ENCODE data around the gene PRKAG2. TPM values are rescaled to one million over a fixed set of nuclear protein-coding genes. Genes with fewer than 3 reads are reported as not detected.
"Not testable (repeated sequence)": the region's sequence is repeated elsewhere in the genome, so short reads cannot be mapped to it uniquely, and the experiment has no call there.

Gene PRKAG2
- total RNA-seq, 1 donor from 2014 or later, result 17.9 TPM

- no peak for DNase-seq (ENCODE audit: extremely low spot score, unreplicated experiment)
- Mint-ChIP-seq H3K4me1 (ENCODE audit: unreplicated experiment) (peaks cover 6% of the 10 kb centered on the region), H3K27me3 (peaks cover 16% of the 10 kb centered on the region), H3K4me3 (no peak overlapping the region), H3K9me3 (peaks cover 7% of the 10 kb centered on the region), H3K36me3 (no peaks in the 10 kb centered on the region), H3K27ac (no peak overlapping the region)
- TF ChIP-seq, protein P1, sequence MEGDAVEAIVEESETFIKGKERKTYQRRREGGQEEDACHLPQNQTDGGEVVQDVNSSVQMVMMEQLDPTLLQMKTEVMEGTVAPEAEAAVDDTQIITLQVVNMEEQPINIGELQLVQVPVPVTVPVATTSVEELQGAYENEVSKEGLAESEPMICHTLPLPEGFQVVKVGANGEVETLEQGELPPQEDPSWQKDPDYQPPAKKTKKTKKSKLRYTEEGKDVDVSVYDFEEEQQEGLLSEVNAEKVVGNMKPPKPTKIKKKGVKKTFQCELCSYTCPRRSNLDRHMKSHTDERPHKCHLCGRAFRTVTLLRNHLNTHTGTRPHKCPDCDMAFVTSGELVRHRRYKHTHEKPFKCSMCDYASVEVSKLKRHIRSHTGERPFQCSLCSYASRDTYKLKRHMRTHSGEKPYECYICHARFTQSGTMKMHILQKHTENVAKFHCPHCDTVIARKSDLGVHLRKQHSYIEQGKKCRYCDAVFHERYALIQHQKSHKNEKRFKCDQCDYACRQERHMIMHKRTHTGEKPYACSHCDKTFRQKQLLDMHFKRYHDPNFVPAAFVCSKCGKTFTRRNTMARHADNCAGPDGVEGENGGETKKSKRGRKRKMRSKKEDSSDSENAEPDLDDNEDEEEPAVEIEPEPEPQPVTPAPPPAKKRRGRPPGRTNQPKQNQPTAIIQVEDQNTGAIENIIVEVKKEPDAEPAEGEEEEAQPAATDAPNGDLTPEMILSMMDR (conservative IDR thresholded peaks at IDR 0.05), result no peak
Measured at GRCh38 chr7:151917791-151918509, 41.0 kb upstream of the PRKAG2 start.

DNA sequence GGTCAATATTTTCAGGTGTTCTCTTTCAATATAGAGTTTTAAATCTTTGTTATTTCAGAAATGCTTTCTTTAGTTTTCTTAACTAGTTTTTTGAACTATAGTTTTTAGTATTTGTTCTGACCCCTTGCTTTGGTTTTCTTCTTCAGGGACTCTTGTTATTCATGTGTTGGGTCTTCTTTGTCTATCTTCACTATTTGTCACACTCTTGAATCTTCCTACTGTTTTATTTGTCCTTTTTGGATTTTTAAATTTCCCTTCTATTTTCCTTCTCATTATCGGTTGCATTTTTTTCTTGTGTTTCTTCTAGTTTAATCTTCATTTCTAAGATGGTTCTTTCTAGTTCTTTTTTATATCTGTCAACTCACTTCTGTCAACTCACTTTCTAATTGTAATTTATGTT, 37.1 kb upstream of the PRKAG2 start:
- H3K36me3 Mint-ChIP-seq, result no peaks in the 10 kb centered on the region
- no peak overlapping the region for H3K4me3 Mint-ChIP-seq
- DNase-seq (ENCODE audit: extremely low spot score, unreplicated experiment), result no peak
- peaks cover 7% of the 10 kb centered on the region for H3K9me3 Mint-ChIP-seq
- H3K27ac Mint-ChIP-seq, result no peak overlapping the region
- H3K27me3 Mint-ChIP-seq, result peaks cover 10% of the 10 kb centered on the region
- peaks cover 6% of the 10 kb centered on the region for H3K4me1 Mint-ChIP-seq (ENCODE audit: unreplicated experiment)
- TF ChIP-seq, protein P1 (conservative IDR thresholded peaks at IDR 0.05), result no peak

- H3K4me1 Mint-ChIP-seq (ENCODE audit: unreplicated experiment); H3K4me3 Mint-ChIP-seq; H3K27ac Mint-ChIP-seq; H3K36me3 Mint-ChIP-seq; DNase-seq (ENCODE audit: extremely low spot score, unreplicated experiment); H3K9me3 Mint-ChIP-seq: not testable (repeated sequence)
- H3K27me3 Mint-ChIP-seq, result peaks cover 23% of the 10 kb centered on the region
Measured at GRCh38 chr7:151910655-151911054, 33.7 kb upstream of the PRKAG2 start.

DNA sequence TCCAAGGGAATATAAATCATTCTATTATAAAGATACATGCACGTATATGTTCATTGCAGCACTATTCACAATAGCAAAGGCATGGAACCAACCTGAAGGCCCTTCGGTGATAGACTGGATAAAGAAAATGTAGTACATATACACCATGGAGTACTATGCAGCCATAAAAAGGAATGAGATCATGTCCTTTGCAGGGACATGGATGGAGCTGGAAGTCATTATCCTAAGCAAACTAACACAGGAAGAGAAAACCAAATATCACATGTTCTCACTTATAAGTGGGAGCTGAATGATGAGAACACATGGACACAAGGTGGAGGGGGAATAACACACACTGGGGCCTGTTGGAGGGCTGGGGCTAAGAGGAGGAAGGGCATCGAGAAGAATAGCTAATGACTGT, 30.2 kb upstream of the PRKAG2 start:
- H3K9me3 Mint-ChIP-seq; DNase-seq (ENCODE audit: extremely low spot score, unreplicated experiment): not testable (repeated sequence)

DNA sequence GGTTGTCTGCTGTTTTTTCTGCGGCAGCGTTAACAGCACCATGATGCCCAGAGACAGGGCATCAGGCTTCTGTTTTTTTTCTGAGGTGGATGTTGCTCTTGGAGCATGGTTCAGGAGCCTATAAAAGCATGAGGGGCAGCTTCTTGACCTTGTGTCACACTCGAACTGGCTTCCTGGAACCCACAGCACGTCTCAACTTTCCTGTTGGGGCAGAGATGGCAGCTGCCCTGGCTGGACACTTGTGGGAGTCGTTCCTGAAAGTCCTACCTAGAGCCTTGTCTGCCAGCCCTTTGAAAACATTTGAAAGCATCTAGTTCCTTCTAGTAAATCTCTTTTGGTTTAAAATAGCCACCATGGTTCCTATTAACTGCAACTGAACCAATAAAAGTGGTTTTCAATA, 28.9 kb upstream of the PRKAG2 start:
- Mint-ChIP-seq H3K27ac (no peak overlapping the region), H3K9me3 (no peaks in the 10 kb centered on the region), H3K27me3 (peaks cover 24% of the 10 kb centered on the region), H3K4me1 (ENCODE audit: unreplicated experiment) (peaks cover 4% of the 10 kb centered on the region), H3K4me3 (no peak overlapping the region), H3K36me3 (no peaks in the 10 kb centered on the region)
- DNase-seq (ENCODE audit: extremely low spot score, unreplicated experiment), result no peak
- TF ChIP-seq, protein P1 (conservative IDR thresholded peaks at IDR 0.05), result no peak

More for the DNA sequence above, 30.2 kb upstream of the PRKAG2 start:
- not testable (repeated sequence) for H3K4me1 Mint-ChIP-seq (ENCODE audit: unreplicated experiment); H3K4me3 Mint-ChIP-seq; H3K36me3 Mint-ChIP-seq; H3K27ac Mint-ChIP-seq
- H3K27me3 Mint-ChIP-seq, result peaks cover 21% of the 10 kb centered on the region

DNA sequence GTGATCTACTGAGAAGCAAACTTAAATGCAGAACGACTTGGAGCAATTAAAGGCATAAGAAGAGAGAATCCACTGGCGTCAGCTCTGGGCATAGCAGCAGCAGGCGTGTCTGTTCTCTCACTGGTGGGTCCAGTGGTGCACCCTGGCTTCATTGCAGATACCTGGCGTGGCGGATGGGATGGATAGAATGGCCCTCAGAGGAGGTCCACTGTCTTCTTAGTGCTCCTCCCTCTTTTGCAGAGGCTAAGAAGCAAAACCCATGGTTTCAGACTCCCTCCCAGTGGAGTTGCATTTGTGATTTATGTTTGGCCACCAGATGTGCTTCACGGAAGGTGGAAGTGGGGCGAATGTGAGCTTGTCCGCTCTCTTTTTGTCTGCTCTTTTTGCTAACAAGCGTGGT, 28.4 kb upstream of the PRKAG2 start:
- H3K36me3 Mint-ChIP-seq, result no peaks in the 10 kb centered on the region
- no peak overlapping the region for H3K4me3 Mint-ChIP-seq
- TF ChIP-seq, protein P1 (conservative IDR thresholded peaks at IDR 0.05), result no peak
- H3K4me1 Mint-ChIP-seq (ENCODE audit: unreplicated experiment), result peaks cover 5% of the 10 kb centered on the region
- no peaks in the 10 kb centered on the region for H3K9me3 Mint-ChIP-seq
- no peak for DNase-seq (ENCODE audit: extremely low spot score, unreplicated experiment)
- H3K27me3 Mint-ChIP-seq, result peaks cover 24% of the 10 kb centered on the region
- H3K27ac Mint-ChIP-seq, result no peak overlapping the region

Measured in type B pancreatic cell (in vitro differentiated cells).